Heart right ventricle (tissue), 16 donors: ENCODE measurements around the gene MALAT1. TPM values are rescaled to one million over a fixed set of nuclear protein-coding genes. Genes with fewer than 3 reads are reported as not detected.

ENCODE experiments used
- ATAC-seq, 8 donors: fragments of 200-7000 bp; cut with Tn5 transposase; one replicate each; pipeline ENCODE4 v1.9.1; 2020; ENCODE audit warnings: mild to moderate bottlenecking in 8 of 8, moderate library complexity in 8 of 8, moderate number of reproducible peaks in 1 of 8
- DNase-seq, 2 donors: peaks; one replicate each; pipeline ENCODE4 v3.0.0-alpha.2; 2020
- H3K27ac ChIP-seq, 10 donors: fragments of 200-600 bp; sonication (generic) in 2 of 10; one replicate each; pipeline versions ENCODE4 v1.5.0 to v1.8.0; 2020 to 2022; ENCODE audit warnings: mild to moderate bottlenecking in 3 of 10
- H3K27me3 ChIP-seq, 7 donors: fragments of 200-600 bp; one replicate each; pipeline ENCODE4 v1.8.0; 2021 to 2022; ENCODE audit warnings: mild to moderate bottlenecking in 2 of 7
- H3K36me3 ChIP-seq, 9 donors: fragments of 200-600 bp; sonication (generic) in 1 of 9; one replicate each; pipeline versions ENCODE4 v1.5.0 to v1.8.0; 2020 to 2022; ENCODE audit warnings: mild to moderate bottlenecking in 2 of 9
- H3K4me1 ChIP-seq, 9 donors: fragments of 200-600 bp; sonication (generic) in 1 of 9; one replicate each; pipeline versions ENCODE4 v1.5.0 to v1.8.0; 2020 to 2022; ENCODE audit warnings: mild to moderate bottlenecking in 4 of 9
- H3K4me3 ChIP-seq, 10 donors: fragments of 200-600 bp; sonication (generic) in 2 of 10; one replicate each; pipeline versions ENCODE4 v1.5.0 to v1.8.0; 2020 to 2022; ENCODE audit warnings: mild to moderate bottlenecking in 7 of 10, moderate library complexity in 2 of 10
- H3K9me3 ChIP-seq, 11 donors: fragments of 200-600 bp in 10 of 11; sonication (generic) in 2 of 11; one replicate each; pipeline versions ENCODE4 v1.5.0 to v1.8.0; 2013 to 2022; ENCODE audit warnings: mild to moderate bottlenecking in 2 of 11, control low read depth in 1 of 11, moderate library complexity in 1 of 11
- CTCF ChIP-seq, 9 donors: fragments of 200-600 bp; sonication (generic) in 2 of 9; IDR thresholded peaks; one replicate each; pipeline versions ENCODE4 v1.5.0 to v1.8.0; 2021 to 2022; ENCODE audit warnings: antibody characterized with exemption in 9 of 9, mild to moderate bottlenecking in 5 of 9, moderate library complexity in 1 of 9
- WGBS, 2 donors: extraction: QIAGEN DNeasy Blood & Tissue Kit; methylation state at CpG; one replicate each; pipeline ENCODE4 v1.1.7; 2013; ENCODE audit warnings: inconsistent platforms in 1 of 2; 5-methylcytosine and 5-hydroxymethylcytosine counted together
- intact Hi-C, 10 donors: fragments of 100-400 bp; cut with DNase I; formaldehyde crosslinking; loops; one replicate each; pipeline versions ENCODE4 v1.11.1 to v1.14.2; 2022
- polyA plus RNA-seq, 2 donors: library from polyadenylated mRNA; stranded (reverse); fragments of 200-250 nt; gene quantifications; one replicate each; pipeline ENCODE4 v1.2.3, GENCODE V29; 2013
- total RNA-seq, 10 donors: library from RNA; stranded (reverse); fragmentation: NEBNext Ultra II Directional in 3 of 10; extraction: Animal tissue kit (Norgen Biotek cat#: 25700) in 3 of 10; gene quantifications; one replicate each; pipeline versions ENCODE4 v1.2.1 to v1.2.4, GENCODE V29; 2021 to 2023
- donor health status: Arrhythmogenic right ventricular cardiomyopathy.
- donor health status: ischemic (EF 13 %, LVEDD 7.1; RV severe dilation, severe dysfunction).
- donor health status: healthy with polysubstance abuse.
- donor health status: DM: no; HTN: yes; CAD: no.
- donor health status: DM: no; HTN: no; CAD: no.
- donor health status: ischemic (EF 25% LVEDD 6.9; RV normal size, moderate dysfunction).
- donor health status: ischemic (EF 25% LVEDD 5.7; RV mildly dilated, moderate dysfunction).
- donor health status: healthy.
- donor health status: DM: yes; HTN: yes; CAD: no.
- donor health status: Ischemic cardiomyopathy.
- donor health status: ischemic (EF 35%, LVEDD 5.7; RV mildly dilated, moderate dysfunction).
- donor health status: nonischemic (EF 11% LVEDD 7.7; RV severe dilation, severe dysfunction).
- donor health status: DM: yes; HTN: yes; CAD: no.
- donor health status: PGD.
- donor health status: ischemic (EF 29% LVEDD 5.4; RV normal size, mild dysfunction).
- donor health status: nonischemic (EF 23%, LVEDD 6.1; RV moderate dilation, normal function).

The MALAT1 gene
- total and polyA plus RNA-seq, 12 donors, result 205 to 8,462 (median 5,956) TPM

GRCh38 chr11:65478388-65479183, 20.3 kb upstream of the MALAT1 start:
- Histone ChIP-seq H3K27ac (peak overlapping the region; percentile 95 to 100 (median 100)), H3K4me3 (peak overlapping the region in 9 of 10 donors; percentile 56 to 92 (median 74)), H3K36me3 (no peaks in the 10 kb centered on the region), H3K27me3 (no peaks in the 10 kb centered on the region), H3K4me1 (peaks cover 10 to 62% (median 49%) of the 10 kb centered on the region in 9 donors), H3K9me3 (no peaks in the 10 kb centered on the region)
- intact Hi-C loops, result loop anchor here in 3 of 10 donors (1.0 to 10.0 kb wide), 3 partner anchors 9 to 64 kb away; no protein-coding TSS in a partner anchor
- TF ChIP-seq CTCF (IDR thresholded peaks at IDR 0.05), result no peak
- peak; percentile 72 to 78 for DNase-seq
- ATAC-seq, result peak; percentile 23 to 58 (median 40)
- WGBS, 2 donors, result 32 to 36% methylated on average over 33 of the region's 33 CpGs

- H3K36me3 ChIP-seq, result no peaks in the 10 kb centered on the region
- WGBS, 2 donors, result 22 to 38% methylated on average over 11 of the region's 11 CpGs
- peak overlapping the region; percentile 95 to 100 (median 100) for H3K27ac ChIP-seq
- peak overlapping the region in 9 of 10 donors; percentile 56 to 92 (median 74) for H3K4me3 ChIP-seq
- H3K27me3 ChIP-seq, result no peaks in the 10 kb centered on the region
- TF ChIP-seq CTCF (IDR thresholded peaks at IDR 0.05), result peak in 8 of 9 donors; percentile 17 to 67 (median 42)
- ATAC-seq (peak; percentile 21 to 58 (median 52)), DNase-seq (peak; percentile 44 to 81)
- H3K9me3 ChIP-seq, result no peaks in the 10 kb centered on the region
- intact Hi-C loops, result loop anchor here in 3 of 10 donors (1.0 to 10.0 kb wide), 3 partner anchors 8 to 65 kb away; no protein-coding TSS in a partner anchor
- peaks cover 10 to 62% (median 49%) of the 10 kb centered on the region in 9 donors for H3K4me1 ChIP-seq
These were observed 19.4 kb upstream of the MALAT1 start for GRCh38 chr11:65479184-65480145.

GRCh38 chr11:65482306-65482850, 16.5 kb upstream of the MALAT1 start:
- no peaks in the 10 kb centered on the region for H3K9me3 ChIP-seq
- H3K4me1 ChIP-seq, result peaks cover 17 to 71% (median 64%) of the 10 kb centered on the region in 9 donors
- H3K27ac ChIP-seq, result peak overlapping the region in 3 of 10 donors; percentile 57 to 100 (median 64)
- 95 to 98% methylated on average over 2 of the region's 2 CpGs for WGBS, 2 donors
- ATAC-seq, result no peak
- H3K27me3 ChIP-seq, result no peaks in the 10 kb centered on the region
- no peak overlapping the region for H3K4me3 ChIP-seq
- no peaks in the 10 kb centered on the region for H3K36me3 ChIP-seq
- TF ChIP-seq CTCF (IDR thresholded peaks at IDR 0.05), result no peak
- intact Hi-C loops, result no loop called here
- DNase-seq, result no peak

- no peaks in the 10 kb centered on the region for H3K36me3 ChIP-seq
- DNase-seq (no peak), ATAC-seq (no peak)
- 60% methylated on average over 5 of the region's 5 CpGs for WGBS, 2 donors
- peak overlapping the region; percentile 56 to 100 (median 98) for H3K27ac ChIP-seq
- H3K9me3 ChIP-seq, result no peaks in the 10 kb centered on the region
- peaks cover 39 to 72% (median 65%) of the 10 kb centered on the region in 9 donors for H3K4me1 ChIP-seq
- no peak overlapping the region for H3K4me3 ChIP-seq
- intact Hi-C loops, result no loop called here
- TF ChIP-seq CTCF (IDR thresholded peaks at IDR 0.05), result no peak
- no peaks in the 10 kb centered on the region for H3K27me3 ChIP-seq
These were observed 13.0 kb upstream of the MALAT1 start for GRCh38 chr11:65485920-65486219.
